IMR-90 (cell line): ENCODE results near the gene FAM234A. TPM values are rescaled to one million over a fixed set of nuclear protein-coding genes. Genes with fewer than 3 reads are reported as not detected.
A peak's percentile ranks its signal among the peaks of the same experiment; 100 is the strongest.

Experiments
- ATAC-seq: fragments of 200-7000 bp; cut with Tn5 transposase; 2 replicates; pipeline ENCODE4 v1.9.1; 2020; ENCODE audit warnings: low read depth, mild to moderate bottlenecking, moderate library complexity
- BruUV-seq: library from RNA; stranded (reverse); fragments of 400-500 nt; replicated peaks from 2 replicates; lab custom pipeline; 2021; lab: Mats Ljungman, UMichigan
- CTCF ChIA-PET: fragments of 300-600 bp; formaldehyde crosslinking; extraction: SDS; loops from one replicate; lab custom pipeline; 2021; ENCODE audit warnings: antibody characterized with exemption; lab: Yijun Ruan, JAX
- POLR2A ChIA-PET: fragments of 300-600 bp; sonication (Branson Sonifier 250); formaldehyde crosslinking; loops from one replicate; lab custom pipeline; 2022; ENCODE audit warnings: antibody characterized with exemption; ENCODE audit not compliant: unreplicated experiment; lab: Charles Lee
- DNase-seq: peaks from one replicate; pipeline ENCODE4 v3.0.0; 2013
- H2AFZ ChIP-seq: replicated peaks from 2 replicates; pipeline ENCODE3; 2013; ENCODE audit warnings: low read length, mild to moderate bottlenecking; ENCODE audit not compliant: poor library complexity
- H2AK5ac ChIP-seq: 2 replicates; pipeline ENCODE4 v1.6.1; 2013; ENCODE audit warnings: low read depth, low read length, inconsistent platforms
- H2AK9ac ChIP-seq: replicated peaks from 2 replicates; pipeline ENCODE3; 2013; ENCODE audit warnings: mild to moderate bottlenecking, low read depth, low read length, moderate library complexity; ENCODE audit not compliant: poor library complexity
- H2BK120ac ChIP-seq: 2 replicates; pipeline ENCODE4 v1.6.1; 2013; ENCODE audit warnings: low read depth, low read length, inconsistent platforms
- H2BK15ac ChIP-seq: 3 replicates; pipeline ENCODE4 v1.6.1; 2013; ENCODE audit warnings: low read depth, low read length, inconsistent platforms
- H2BK20ac ChIP-seq: 2 replicates; pipeline ENCODE4 v1.6.1; 2013; ENCODE audit warnings: low read depth, mild to moderate bottlenecking, inconsistent platforms, low read length, moderate library complexity
- H2BK5ac ChIP-seq: 2 replicates; pipeline ENCODE4 v1.6.1; 2013; ENCODE audit warnings: mild to moderate bottlenecking, low read depth, low read length, inconsistent platforms; ENCODE audit not compliant: poor library complexity, severe bottlenecking
- H3K14ac ChIP-seq: replicated peaks from 2 replicates; pipeline ENCODE4 v1.6.1; 2013; ENCODE audit warnings: low read depth, low read length, inconsistent platforms
- H3K18ac ChIP-seq: 2 replicates; pipeline ENCODE4 v1.6.1; 2013; ENCODE audit warnings: low read depth, low read length, control low read depth
- H3K23ac ChIP-seq: 2 replicates; pipeline ENCODE4 v1.6.1; 2013; ENCODE audit warnings: low read depth, low read length, inconsistent platforms
- H3K27ac ChIP-seq: 2 replicates; pipeline ENCODE4 v1.5.1; 2013; ENCODE audit warnings: mild to moderate bottlenecking, control low read depth, low read length; ENCODE audit not compliant: insufficient read depth
- H3K27me3 ChIP-seq: 2 replicates; pipeline ENCODE4 v1.6.1; 2013; ENCODE audit warnings: low read length; ENCODE audit not compliant: control insufficient read depth, insufficient read depth
- H3K36me3 ChIP-seq: 2 replicates; pipeline ENCODE4 v1.6.1; 2013; ENCODE audit warnings: low read length, mixed read lengths; ENCODE audit not compliant: control insufficient read depth, insufficient read depth
- H3K4ac ChIP-seq: 2 replicates; pipeline ENCODE4 v1.6.1; 2013; ENCODE audit warnings: low read depth, low read length, inconsistent platforms
- H3K4me1 ChIP-seq: 2 replicates; pipeline ENCODE4 v1.6.1; 2013; ENCODE audit warnings: low read length, mixed read lengths; ENCODE audit not compliant: control insufficient read depth, insufficient read depth
- H3K4me2 ChIP-seq: 2 replicates; pipeline ENCODE4 v1.6.1; 2013; ENCODE audit warnings: low read depth, mild to moderate bottlenecking, control low read depth, low read length, moderate library complexity
- H3K4me3 ChIP-seq: 2 replicates; pipeline ENCODE4 v1.5.1; 2013; ENCODE audit warnings: low read depth, mild to moderate bottlenecking, control low read depth, low read length, moderate library complexity; ENCODE audit not compliant: insufficient read depth
- H3K56ac ChIP-seq: 2 replicates; pipeline ENCODE4 v1.6.1; 2013; ENCODE audit warnings: low read length, inconsistent platforms; ENCODE audit not compliant: insufficient read depth; ENCODE audit errors: extremely low read depth
- H3K79me1 ChIP-seq, 2 experiments: 2 replicates each; pipeline ENCODE4 v1.6.1; 2013; ENCODE audit warnings: low read length in 2 of 2, inconsistent platforms in 1 of 2, low read depth in 1 of 2
- H3K9ac ChIP-seq: 2 replicates; pipeline ENCODE4 v1.6.1; 2013; ENCODE audit warnings: low read depth, low read length, control low read depth
- H3K9me1 ChIP-seq: 2 replicates; pipeline ENCODE4 v1.6.1; 2013; ENCODE audit warnings: low read length, inconsistent platforms; ENCODE audit not compliant: insufficient read depth
- H3K9me3 ChIP-seq: 2 replicates; pipeline ENCODE4 v1.6.1; 2013; ENCODE audit warnings: low read length; ENCODE audit not compliant: control insufficient read depth, insufficient read depth
- H4K20me1 ChIP-seq: 2 replicates; pipeline ENCODE4 v1.6.1; 2013; ENCODE audit warnings: low read length, inconsistent platforms; ENCODE audit not compliant: insufficient read depth
- H4K5ac ChIP-seq: 2 replicates; pipeline ENCODE4 v1.6.1; 2013; ENCODE audit warnings: mild to moderate bottlenecking, low read depth, low read length, control low read depth
- H4K8ac ChIP-seq, 2 experiments: 2 replicates each; pipeline ENCODE4 v1.6.1; 2013; ENCODE audit warnings: low read depth in 2 of 2, low read length in 2 of 2, control low read depth in 1 of 2, inconsistent platforms in 1 of 2
- H4K91ac ChIP-seq: 2 replicates; pipeline ENCODE4 v1.6.1; 2013; ENCODE audit warnings: low read depth, low read length, inconsistent platforms; ENCODE audit not compliant: insufficient read depth
- BHLHE40 ChIP-seq: fragments of 150-350 bp; IDR thresholded peaks from 2 replicates; pipeline ENCODE4 v1.6.1; 2016; ENCODE audit warnings: mild to moderate bottlenecking, low read depth, low read length
- CEBPB ChIP-seq: IDR thresholded peaks from 2 replicates; pipeline ENCODE4 v1.6.1; 2012; ENCODE audit warnings: low read depth, low read length, improper control_type of control experiment
- CHD1 ChIP-seq: IDR thresholded peaks from 2 replicates; pipeline ENCODE4 v1.6.1; 2012; ENCODE audit warnings: low read depth, low read length, improper control_type of control experiment
- FOS ChIP-seq: fragments of 150-350 bp; IDR thresholded peaks from 2 replicates; pipeline ENCODE4 v1.6.1; 2016; ENCODE audit warnings: low read depth, low read length
- MAFK ChIP-seq: IDR thresholded peaks from 2 replicates; pipeline ENCODE4 v1.6.1; 2012; ENCODE audit warnings: low read depth, low read length, improper control_type of control experiment
- MAZ ChIP-seq: IDR thresholded peaks from 2 replicates; pipeline ENCODE4 v1.6.1; 2012; ENCODE audit warnings: low read depth, mild to moderate bottlenecking, low read length, improper control_type of control experiment, moderate library complexity, borderline replicate concordance
- MXI1 ChIP-seq: IDR thresholded peaks from 2 replicates; pipeline ENCODE4 v1.6.1; 2012; ENCODE audit warnings: low read depth, mild to moderate bottlenecking, low read length, moderate library complexity, borderline replicate concordance
- NFE2L2 ChIP-seq: fragments of 150-350 bp; IDR thresholded peaks from 2 replicates; pipeline ENCODE4 v1.6.1; 2016; ENCODE audit warnings: low read depth, mild to moderate bottlenecking, low read length
- POLR2A ChIP-seq: IDR thresholded peaks from 2 replicates; pipeline ENCODE4 v1.6.1; 2012; ENCODE audit warnings: mild to moderate bottlenecking, low read depth, low read length
- RAD21 ChIP-seq: IDR thresholded peaks from 2 replicates; pipeline ENCODE4 v1.6.1; 2012; ENCODE audit warnings: low read length, improper control_type of control experiment
- RCOR1 ChIP-seq: IDR thresholded peaks from 2 replicates; pipeline ENCODE4 v1.6.1; 2012; ENCODE audit warnings: mild to moderate bottlenecking, low read length, improper control_type of control experiment; ENCODE audit not compliant: insufficient replicate concordance
- RFX5 ChIP-seq: IDR thresholded peaks from 2 replicates; pipeline ENCODE4 v1.8.0; 2012; ENCODE audit warnings: low read depth, mild to moderate bottlenecking, low read length, moderate library complexity
- SMC3 ChIP-seq: fragments of 150-350 bp; IDR thresholded peaks from 2 replicates; pipeline ENCODE4 v1.6.1; 2016; ENCODE audit warnings: low read depth, mild to moderate bottlenecking, antibody characterized with exemption, low read length, moderate library complexity
- WGBS, 2 experiments: methylation state at CpG; one replicate each; pipeline versions ENCODE4 v1.1.5 to v1.1.7; 2013; ENCODE audit warnings: missing lambda C conversion rate in 2 of 2; ENCODE audit not compliant: insufficient read length in 1 of 2; ENCODE audit errors: extremely low coverage in 2 of 2; 5-methylcytosine and 5-hydroxymethylcytosine counted together
- dilution Hi-C: fragments of 300-500 bp; cut with HindIII; formaldehyde crosslinking; loops from one replicate; pipeline ENCODE4 v1.14.3; 2018; ENCODE audit warnings: low sequenced_read_pairs; ENCODE audit not compliant: unreplicated experiment
- in situ Hi-C: fragments of 300-500 bp; cut with MboI; formaldehyde crosslinking; loops from 3 replicates; pipeline ENCODE4 v1.14.3; 2019; ENCODE audit warnings: low sequenced_read_pairs, inconsistent platforms, mixed read lengths
- intact Hi-C: fragments of 100-400 bp; cut with micrococcal nuclease; formaldehyde crosslinking; loops from 2 replicates; pipeline ENCODE4 v1.10.0; 2022
- polyA plus RNA-seq, 3 experiments: library from polyadenylated mRNA; depleted of rRNA; stranded (reverse); fragments of >200 nt; gene quantifications; 2 replicates each; pipeline ENCODE4 v1.2.3, GENCODE V29; 2012; ENCODE audit warnings: low replicate concordance in 1 of 3
- total RNA-seq: library from RNA; depleted of rRNA; stranded (reverse); fragments of >200 nt; gene quantifications from 2 replicates; pipeline ENCODE4 v1.2.3, GENCODE V29; 2012
- TF ChIP-seq, protein P1 (sequence below): conservative IDR thresholded peaks from 2 replicates; pipeline ENCODE4 v1.5.1; 2012; ENCODE audit warnings: mild to moderate bottlenecking, low read depth, low read length, improper control_type of control experiment
- TF ChIP-seq, protein P2 (sequence below): fragments of 150-350 bp; IDR thresholded peaks from 2 replicates; pipeline ENCODE4 v1.6.1; 2016; ENCODE audit warnings: low read depth, mild to moderate bottlenecking, low read length, moderate library complexity, borderline replicate concordance
- TF ChIP-seq, protein P3 (sequence below): fragments of 150-350 bp; IDR thresholded peaks from 2 replicates; pipeline ENCODE4 v1.6.1; 2017; ENCODE audit warnings: mild to moderate bottlenecking, antibody characterized with exemption, low read length, low read depth

The FAM234A gene
- total and polyA plus RNA-seq, 2 of the 4 experiments (the other 2 are of a cell fraction) = 30.3 to 64.2 TPM

DNA sequence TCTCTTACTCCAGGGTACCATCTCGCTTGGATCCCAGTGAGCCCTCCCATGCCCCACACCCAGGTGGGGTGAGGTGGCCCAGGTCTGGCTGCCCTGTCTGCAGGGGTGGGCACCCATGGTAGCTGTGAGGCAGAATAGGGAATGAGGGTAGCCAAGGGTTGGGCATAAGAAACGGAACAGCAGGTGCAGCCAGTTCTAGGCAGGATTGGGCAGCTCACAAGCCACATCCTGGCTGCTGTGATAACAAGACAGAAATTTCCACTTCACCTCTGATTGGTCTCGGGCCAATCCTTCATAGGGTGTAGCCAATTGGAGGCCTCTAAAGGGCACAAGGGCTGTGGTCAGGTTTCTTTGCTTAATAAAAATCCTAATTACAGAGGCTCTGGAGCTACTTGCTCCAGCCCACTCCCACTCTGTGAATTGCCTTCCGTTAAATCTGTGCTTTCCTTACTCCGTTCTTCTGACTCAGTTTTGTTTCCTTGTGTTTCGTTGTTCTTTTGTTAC lies 44.3 kb downstream of the FAM234A start:
- intact Hi-C loops = no loop called here

More for the DNA sequence above, 44.3 kb downstream of the FAM234A start:
- H3K23ac ChIP-seq = no peak overlapping the region
- no peak overlapping the region for H3K9ac ChIP-seq
- DNase-seq (peak; percentile 17), ATAC-seq (no peak)
- H2BK120ac ChIP-seq = no peak overlapping the region
- H3K9me3 ChIP-seq = no peaks in the 10 kb centered on the region
- H3K4ac ChIP-seq = no peak overlapping the region
- no peak overlapping the region for H3K18ac ChIP-seq
- H3K79me1 ChIP-seq = no peaks in the 10 kb centered on the region
- H3K4me3 ChIP-seq = no peak overlapping the region
- no peaks in the 10 kb centered on the region for H3K36me3 ChIP-seq
- H2BK5ac ChIP-seq = no peak overlapping the region
- POLR2A ChIA-PET = no interaction called here
- BruUV-seq = no TSS peak
- dilution Hi-C loops = no loop called here
- no peak overlapping the region for H3K27ac ChIP-seq
- TF ChIP-seq, protein P1, sequence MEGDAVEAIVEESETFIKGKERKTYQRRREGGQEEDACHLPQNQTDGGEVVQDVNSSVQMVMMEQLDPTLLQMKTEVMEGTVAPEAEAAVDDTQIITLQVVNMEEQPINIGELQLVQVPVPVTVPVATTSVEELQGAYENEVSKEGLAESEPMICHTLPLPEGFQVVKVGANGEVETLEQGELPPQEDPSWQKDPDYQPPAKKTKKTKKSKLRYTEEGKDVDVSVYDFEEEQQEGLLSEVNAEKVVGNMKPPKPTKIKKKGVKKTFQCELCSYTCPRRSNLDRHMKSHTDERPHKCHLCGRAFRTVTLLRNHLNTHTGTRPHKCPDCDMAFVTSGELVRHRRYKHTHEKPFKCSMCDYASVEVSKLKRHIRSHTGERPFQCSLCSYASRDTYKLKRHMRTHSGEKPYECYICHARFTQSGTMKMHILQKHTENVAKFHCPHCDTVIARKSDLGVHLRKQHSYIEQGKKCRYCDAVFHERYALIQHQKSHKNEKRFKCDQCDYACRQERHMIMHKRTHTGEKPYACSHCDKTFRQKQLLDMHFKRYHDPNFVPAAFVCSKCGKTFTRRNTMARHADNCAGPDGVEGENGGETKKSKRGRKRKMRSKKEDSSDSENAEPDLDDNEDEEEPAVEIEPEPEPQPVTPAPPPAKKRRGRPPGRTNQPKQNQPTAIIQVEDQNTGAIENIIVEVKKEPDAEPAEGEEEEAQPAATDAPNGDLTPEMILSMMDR = no peak
- TF ChIP-seq BHLHE40 = no peak
- no peak for TF ChIP-seq MXI1
- TF ChIP-seq NFE2L2 = no peak
- TF ChIP-seq, protein P2, sequence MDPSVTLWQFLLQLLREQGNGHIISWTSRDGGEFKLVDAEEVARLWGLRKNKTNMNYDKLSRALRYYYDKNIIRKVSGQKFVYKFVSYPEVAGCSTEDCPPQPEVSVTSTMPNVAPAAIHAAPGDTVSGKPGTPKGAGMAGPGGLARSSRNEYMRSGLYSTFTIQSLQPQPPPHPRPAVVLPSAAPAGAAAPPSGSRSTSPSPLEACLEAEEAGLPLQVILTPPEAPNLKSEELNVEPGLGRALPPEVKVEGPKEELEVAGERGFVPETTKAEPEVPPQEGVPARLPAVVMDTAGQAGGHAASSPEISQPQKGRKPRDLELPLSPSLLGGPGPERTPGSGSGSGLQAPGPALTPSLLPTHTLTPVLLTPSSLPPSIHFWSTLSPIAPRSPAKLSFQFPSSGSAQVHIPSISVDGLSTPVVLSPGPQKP = no peak
- TF ChIP-seq POLR2A = no peak
- TF ChIP-seq RAD21 = no peak
- no peak for TF ChIP-seq RFX5
- TF ChIP-seq CHD1 = no peak
- no peak for TF ChIP-seq SMC3
- TF ChIP-seq MAFK = no peak
- TF ChIP-seq CEBPB = no peak
- TF ChIP-seq FOS = no peak
- TF ChIP-seq MAZ = no peak
- TF ChIP-seq, protein P3, sequence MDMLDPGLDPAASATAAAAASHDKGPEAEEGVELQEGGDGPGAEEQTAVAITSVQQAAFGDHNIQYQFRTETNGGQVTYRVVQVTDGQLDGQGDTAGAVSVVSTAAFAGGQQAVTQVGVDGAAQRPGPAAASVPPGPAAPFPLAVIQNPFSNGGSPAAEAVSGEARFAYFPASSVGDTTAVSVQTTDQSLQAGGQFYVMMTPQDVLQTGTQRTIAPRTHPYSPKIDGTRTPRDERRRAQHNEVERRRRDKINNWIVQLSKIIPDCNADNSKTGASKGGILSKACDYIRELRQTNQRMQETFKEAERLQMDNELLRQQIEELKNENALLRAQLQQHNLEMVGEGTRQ = no peak
- TF ChIP-seq RCOR1 = no peak
- H2AFZ ChIP-seq = no peak overlapping the region
- WGBS, 2 experiments = 47% methylated on average over 2 of the region's 6 CpGs; no CpG with 5 or more reads in 1 of the 2 experiments
- no peak overlapping the region for H2BK20ac ChIP-seq
- H3K14ac ChIP-seq = no peak overlapping the region
- CTCF ChIA-PET = no interaction called here
- H2BK15ac ChIP-seq = no peak overlapping the region
- H4K20me1 ChIP-seq = no peaks in the 10 kb centered on the region; the same call in 1 of the 2 replicates
- no peak overlapping the region for H3K56ac ChIP-seq
- H2AK5ac ChIP-seq = no peak overlapping the region
- in situ Hi-C loops = no loop called here
- H4K5ac ChIP-seq = no peak overlapping the region
- no peak overlapping the region for H3K4me2 ChIP-seq
- H3K4me1 ChIP-seq = peaks cover 3% of the 10 kb centered on the region; the same call in 1 of the 2 replicates
- no peak overlapping the region for H4K91ac ChIP-seq
- no peak overlapping the region for H4K8ac ChIP-seq
- H3K27me3 ChIP-seq = peaks cover 50% of the 10 kb centered on the region
- H3K9me1 ChIP-seq = no peaks in the 10 kb centered on the region
- no peak overlapping the region for H2AK9ac ChIP-seq
